IMR-90 (cell line): ENCODE results near the gene LRRC7. TPM values are rescaled to one million over a fixed set of nuclear protein-coding genes. Genes with fewer than 3 reads are reported as not detected.

ENCODE experiments used
- ATAC-seq: fragments of 200-7000 bp; cut with Tn5 transposase; 2 replicates; pipeline ENCODE4 v1.9.1; 2020; ENCODE audit warnings: low read depth, mild to moderate bottlenecking, moderate library complexity
- BruUV-seq: library from RNA; stranded (reverse); fragments of 400-500 nt; replicated peaks from 2 replicates; lab custom pipeline; 2021; lab: Mats Ljungman, UMichigan
- CTCF ChIA-PET: fragments of 300-600 bp; formaldehyde crosslinking; extraction: SDS; loops from one replicate; lab custom pipeline; 2021; ENCODE audit warnings: antibody characterized with exemption; lab: Yijun Ruan, JAX
- POLR2A ChIA-PET: fragments of 300-600 bp; sonication (Branson Sonifier 250); formaldehyde crosslinking; loops from one replicate; lab custom pipeline; 2022; ENCODE audit warnings: antibody characterized with exemption; ENCODE audit not compliant: unreplicated experiment; lab: Charles Lee
- DNase-seq: peaks from one replicate; pipeline ENCODE4 v3.0.0; 2013
- H2AFZ ChIP-seq: replicated peaks from 2 replicates; pipeline ENCODE3; 2013; ENCODE audit warnings: low read length, mild to moderate bottlenecking; ENCODE audit not compliant: poor library complexity
- H2AK5ac ChIP-seq: 2 replicates; pipeline ENCODE4 v1.6.1; 2013; ENCODE audit warnings: low read depth, low read length, inconsistent platforms
- H2AK9ac ChIP-seq: replicated peaks from 2 replicates; pipeline ENCODE3; 2013; ENCODE audit warnings: mild to moderate bottlenecking, low read depth, low read length, moderate library complexity; ENCODE audit not compliant: poor library complexity
- H2BK120ac ChIP-seq: 2 replicates; pipeline ENCODE4 v1.6.1; 2013; ENCODE audit warnings: low read depth, low read length, inconsistent platforms
- H2BK15ac ChIP-seq: 3 replicates; pipeline ENCODE4 v1.6.1; 2013; ENCODE audit warnings: low read depth, low read length, inconsistent platforms
- H2BK20ac ChIP-seq: 2 replicates; pipeline ENCODE4 v1.6.1; 2013; ENCODE audit warnings: low read depth, mild to moderate bottlenecking, inconsistent platforms, low read length, moderate library complexity
- H2BK5ac ChIP-seq: 2 replicates; pipeline ENCODE4 v1.6.1; 2013; ENCODE audit warnings: mild to moderate bottlenecking, low read depth, low read length, inconsistent platforms; ENCODE audit not compliant: poor library complexity, severe bottlenecking
- H3K14ac ChIP-seq: replicated peaks from 2 replicates; pipeline ENCODE4 v1.6.1; 2013; ENCODE audit warnings: low read depth, low read length, inconsistent platforms
- H3K18ac ChIP-seq: 2 replicates; pipeline ENCODE4 v1.6.1; 2013; ENCODE audit warnings: low read depth, low read length, control low read depth
- H3K23ac ChIP-seq: 2 replicates; pipeline ENCODE4 v1.6.1; 2013; ENCODE audit warnings: low read depth, low read length, inconsistent platforms
- H3K27ac ChIP-seq: 2 replicates; pipeline ENCODE4 v1.5.1; 2013; ENCODE audit warnings: mild to moderate bottlenecking, control low read depth, low read length; ENCODE audit not compliant: insufficient read depth
- H3K27me3 ChIP-seq: 2 replicates; pipeline ENCODE4 v1.6.1; 2013; ENCODE audit warnings: low read length; ENCODE audit not compliant: control insufficient read depth, insufficient read depth
- H3K36me3 ChIP-seq: 2 replicates; pipeline ENCODE4 v1.6.1; 2013; ENCODE audit warnings: low read length, mixed read lengths; ENCODE audit not compliant: control insufficient read depth, insufficient read depth
- H3K4ac ChIP-seq: 2 replicates; pipeline ENCODE4 v1.6.1; 2013; ENCODE audit warnings: low read depth, low read length, inconsistent platforms
- H3K4me1 ChIP-seq: 2 replicates; pipeline ENCODE4 v1.6.1; 2013; ENCODE audit warnings: low read length, mixed read lengths; ENCODE audit not compliant: control insufficient read depth, insufficient read depth
- H3K4me2 ChIP-seq: 2 replicates; pipeline ENCODE4 v1.6.1; 2013; ENCODE audit warnings: low read depth, mild to moderate bottlenecking, control low read depth, low read length, moderate library complexity
- H3K4me3 ChIP-seq: 2 replicates; pipeline ENCODE4 v1.5.1; 2013; ENCODE audit warnings: low read depth, mild to moderate bottlenecking, control low read depth, low read length, moderate library complexity; ENCODE audit not compliant: insufficient read depth
- H3K56ac ChIP-seq: 2 replicates; pipeline ENCODE4 v1.6.1; 2013; ENCODE audit warnings: low read length, inconsistent platforms; ENCODE audit not compliant: insufficient read depth; ENCODE audit errors: extremely low read depth
- H3K79me1 ChIP-seq, 2 experiments: 2 replicates each; pipeline ENCODE4 v1.6.1; 2013; ENCODE audit warnings: low read length in 2 of 2, inconsistent platforms in 1 of 2, low read depth in 1 of 2
- H3K9ac ChIP-seq: 2 replicates; pipeline ENCODE4 v1.6.1; 2013; ENCODE audit warnings: low read depth, low read length, control low read depth
- H3K9me1 ChIP-seq: 2 replicates; pipeline ENCODE4 v1.6.1; 2013; ENCODE audit warnings: low read length, inconsistent platforms; ENCODE audit not compliant: insufficient read depth
- H3K9me3 ChIP-seq: 2 replicates; pipeline ENCODE4 v1.6.1; 2013; ENCODE audit warnings: low read length; ENCODE audit not compliant: control insufficient read depth, insufficient read depth
- H4K20me1 ChIP-seq: 2 replicates; pipeline ENCODE4 v1.6.1; 2013; ENCODE audit warnings: low read length, inconsistent platforms; ENCODE audit not compliant: insufficient read depth
- H4K5ac ChIP-seq: 2 replicates; pipeline ENCODE4 v1.6.1; 2013; ENCODE audit warnings: mild to moderate bottlenecking, low read depth, low read length, control low read depth
- H4K8ac ChIP-seq, 2 experiments: 2 replicates each; pipeline ENCODE4 v1.6.1; 2013; ENCODE audit warnings: low read depth in 2 of 2, low read length in 2 of 2, control low read depth in 1 of 2, inconsistent platforms in 1 of 2
- H4K91ac ChIP-seq: 2 replicates; pipeline ENCODE4 v1.6.1; 2013; ENCODE audit warnings: low read depth, low read length, inconsistent platforms; ENCODE audit not compliant: insufficient read depth
- BHLHE40 ChIP-seq: fragments of 150-350 bp; IDR thresholded peaks from 2 replicates; pipeline ENCODE4 v1.6.1; 2016; ENCODE audit warnings: mild to moderate bottlenecking, low read depth, low read length
- CEBPB ChIP-seq: IDR thresholded peaks from 2 replicates; pipeline ENCODE4 v1.6.1; 2012; ENCODE audit warnings: low read depth, low read length, improper control_type of control experiment
- CHD1 ChIP-seq: IDR thresholded peaks from 2 replicates; pipeline ENCODE4 v1.6.1; 2012; ENCODE audit warnings: low read depth, low read length, improper control_type of control experiment
- FOS ChIP-seq: fragments of 150-350 bp; IDR thresholded peaks from 2 replicates; pipeline ENCODE4 v1.6.1; 2016; ENCODE audit warnings: low read depth, low read length
- MAFK ChIP-seq: IDR thresholded peaks from 2 replicates; pipeline ENCODE4 v1.6.1; 2012; ENCODE audit warnings: low read depth, low read length, improper control_type of control experiment
- MAZ ChIP-seq: IDR thresholded peaks from 2 replicates; pipeline ENCODE4 v1.6.1; 2012; ENCODE audit warnings: low read depth, mild to moderate bottlenecking, low read length, improper control_type of control experiment, moderate library complexity, borderline replicate concordance
- MXI1 ChIP-seq: IDR thresholded peaks from 2 replicates; pipeline ENCODE4 v1.6.1; 2012; ENCODE audit warnings: low read depth, mild to moderate bottlenecking, low read length, moderate library complexity, borderline replicate concordance
- NFE2L2 ChIP-seq: fragments of 150-350 bp; IDR thresholded peaks from 2 replicates; pipeline ENCODE4 v1.6.1; 2016; ENCODE audit warnings: low read depth, mild to moderate bottlenecking, low read length
- POLR2A ChIP-seq: IDR thresholded peaks from 2 replicates; pipeline ENCODE4 v1.6.1; 2012; ENCODE audit warnings: mild to moderate bottlenecking, low read depth, low read length
- RAD21 ChIP-seq: IDR thresholded peaks from 2 replicates; pipeline ENCODE4 v1.6.1; 2012; ENCODE audit warnings: low read length, improper control_type of control experiment
- RCOR1 ChIP-seq: IDR thresholded peaks from 2 replicates; pipeline ENCODE4 v1.6.1; 2012; ENCODE audit warnings: mild to moderate bottlenecking, low read length, improper control_type of control experiment; ENCODE audit not compliant: insufficient replicate concordance
- RFX5 ChIP-seq: IDR thresholded peaks from 2 replicates; pipeline ENCODE4 v1.8.0; 2012; ENCODE audit warnings: low read depth, mild to moderate bottlenecking, low read length, moderate library complexity
- SMC3 ChIP-seq: fragments of 150-350 bp; IDR thresholded peaks from 2 replicates; pipeline ENCODE4 v1.6.1; 2016; ENCODE audit warnings: low read depth, mild to moderate bottlenecking, antibody characterized with exemption, low read length, moderate library complexity
- dilution Hi-C: fragments of 300-500 bp; cut with HindIII; formaldehyde crosslinking; loops from one replicate; pipeline ENCODE4 v1.14.3; 2018; ENCODE audit warnings: low sequenced_read_pairs; ENCODE audit not compliant: unreplicated experiment
- in situ Hi-C: fragments of 300-500 bp; cut with MboI; formaldehyde crosslinking; loops from 3 replicates; pipeline ENCODE4 v1.14.3; 2019; ENCODE audit warnings: low sequenced_read_pairs, inconsistent platforms, mixed read lengths
- intact Hi-C: fragments of 100-400 bp; cut with micrococcal nuclease; formaldehyde crosslinking; loops from 2 replicates; pipeline ENCODE4 v1.10.0; 2022
- polyA plus RNA-seq, 3 experiments: library from polyadenylated mRNA; depleted of rRNA; stranded (reverse); fragments of >200 nt; gene quantifications; 2 replicates each; pipeline ENCODE4 v1.2.3, GENCODE V29; 2012; ENCODE audit warnings: low replicate concordance in 1 of 3
- total RNA-seq: library from RNA; depleted of rRNA; stranded (reverse); fragments of >200 nt; gene quantifications from 2 replicates; pipeline ENCODE4 v1.2.3, GENCODE V29; 2012
- TF ChIP-seq, protein P1 (sequence below): fragments of 150-350 bp; IDR thresholded peaks from 2 replicates; pipeline ENCODE4 v1.6.1; 2016; ENCODE audit warnings: low read depth, mild to moderate bottlenecking, low read length, moderate library complexity, borderline replicate concordance
- TF ChIP-seq, protein P2 (sequence below): conservative IDR thresholded peaks from 2 replicates; pipeline ENCODE4 v1.5.1; 2012; ENCODE audit warnings: mild to moderate bottlenecking, low read depth, low read length, improper control_type of control experiment
- TF ChIP-seq, protein P3 (sequence below): fragments of 150-350 bp; IDR thresholded peaks from 2 replicates; pipeline ENCODE4 v1.6.1; 2017; ENCODE audit warnings: mild to moderate bottlenecking, antibody characterized with exemption, low read length, low read depth

The LRRC7 gene
- total and polyA plus RNA-seq, 2 of the 4 experiments (the other 2 are of a cell fraction): under 0.01 to 0.02 TPM

- Histone ChIP-seq H3K14ac (no peak overlapping the region), H2AFZ (no peak overlapping the region), H3K27ac (no peak overlapping the region), H3K4me3 (no peak overlapping the region), H2BK20ac (no peak overlapping the region), H3K79me1 (no peaks in the 10 kb centered on the region), H2BK15ac (no peak overlapping the region), H3K4me1 (no peaks in the 10 kb centered on the region), H3K36me3 (no peaks in the 10 kb centered on the region), H3K23ac (no peak overlapping the region), H3K4ac (no peak overlapping the region), H4K5ac (no peak overlapping the region), H3K18ac (no peak overlapping the region), H3K27me3 (no peaks in the 10 kb centered on the region; the same call in 1 of the 2 replicates), H3K9ac (no peak overlapping the region), H3K9me3 (no peaks in the 10 kb centered on the region), H2AK5ac (no peak overlapping the region), H3K4me2 (no peak overlapping the region), H4K91ac (no peak overlapping the region), H4K20me1 (no peaks in the 10 kb centered on the region), H2BK120ac (no peak overlapping the region), H3K9me1 (no peaks in the 10 kb centered on the region), H2AK9ac (no peak overlapping the region), H4K8ac (no peak overlapping the region), H3K56ac (no peak overlapping the region), H2BK5ac (no peak overlapping the region)
- intact Hi-C loops: no loop called here
- in situ Hi-C loops: no loop called here
- CTCF ChIA-PET: interaction anchor here (1.2 kb wide), 1 partner anchor 25 kb away, joined by 3 read pairs; no protein-coding TSS in a partner anchor
- dilution Hi-C loops: no loop called here
- TF ChIP-seq CEBPB: no peak
- TF ChIP-seq BHLHE40: no peak
- TF ChIP-seq FOS: no peak
- no peak for TF ChIP-seq CHD1
- no peak for TF ChIP-seq MAZ
- no peak for TF ChIP-seq MXI1
- TF ChIP-seq POLR2A: no peak
- TF ChIP-seq RCOR1: no peak
- TF ChIP-seq, protein P1, sequence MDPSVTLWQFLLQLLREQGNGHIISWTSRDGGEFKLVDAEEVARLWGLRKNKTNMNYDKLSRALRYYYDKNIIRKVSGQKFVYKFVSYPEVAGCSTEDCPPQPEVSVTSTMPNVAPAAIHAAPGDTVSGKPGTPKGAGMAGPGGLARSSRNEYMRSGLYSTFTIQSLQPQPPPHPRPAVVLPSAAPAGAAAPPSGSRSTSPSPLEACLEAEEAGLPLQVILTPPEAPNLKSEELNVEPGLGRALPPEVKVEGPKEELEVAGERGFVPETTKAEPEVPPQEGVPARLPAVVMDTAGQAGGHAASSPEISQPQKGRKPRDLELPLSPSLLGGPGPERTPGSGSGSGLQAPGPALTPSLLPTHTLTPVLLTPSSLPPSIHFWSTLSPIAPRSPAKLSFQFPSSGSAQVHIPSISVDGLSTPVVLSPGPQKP: no peak
- no peak for TF ChIP-seq MAFK
- TF ChIP-seq, protein P2, sequence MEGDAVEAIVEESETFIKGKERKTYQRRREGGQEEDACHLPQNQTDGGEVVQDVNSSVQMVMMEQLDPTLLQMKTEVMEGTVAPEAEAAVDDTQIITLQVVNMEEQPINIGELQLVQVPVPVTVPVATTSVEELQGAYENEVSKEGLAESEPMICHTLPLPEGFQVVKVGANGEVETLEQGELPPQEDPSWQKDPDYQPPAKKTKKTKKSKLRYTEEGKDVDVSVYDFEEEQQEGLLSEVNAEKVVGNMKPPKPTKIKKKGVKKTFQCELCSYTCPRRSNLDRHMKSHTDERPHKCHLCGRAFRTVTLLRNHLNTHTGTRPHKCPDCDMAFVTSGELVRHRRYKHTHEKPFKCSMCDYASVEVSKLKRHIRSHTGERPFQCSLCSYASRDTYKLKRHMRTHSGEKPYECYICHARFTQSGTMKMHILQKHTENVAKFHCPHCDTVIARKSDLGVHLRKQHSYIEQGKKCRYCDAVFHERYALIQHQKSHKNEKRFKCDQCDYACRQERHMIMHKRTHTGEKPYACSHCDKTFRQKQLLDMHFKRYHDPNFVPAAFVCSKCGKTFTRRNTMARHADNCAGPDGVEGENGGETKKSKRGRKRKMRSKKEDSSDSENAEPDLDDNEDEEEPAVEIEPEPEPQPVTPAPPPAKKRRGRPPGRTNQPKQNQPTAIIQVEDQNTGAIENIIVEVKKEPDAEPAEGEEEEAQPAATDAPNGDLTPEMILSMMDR: no peak
- TF ChIP-seq RFX5: no peak
- no peak for TF ChIP-seq SMC3
- no peak for TF ChIP-seq NFE2L2
- TF ChIP-seq RAD21: no peak
- TF ChIP-seq, protein P3, sequence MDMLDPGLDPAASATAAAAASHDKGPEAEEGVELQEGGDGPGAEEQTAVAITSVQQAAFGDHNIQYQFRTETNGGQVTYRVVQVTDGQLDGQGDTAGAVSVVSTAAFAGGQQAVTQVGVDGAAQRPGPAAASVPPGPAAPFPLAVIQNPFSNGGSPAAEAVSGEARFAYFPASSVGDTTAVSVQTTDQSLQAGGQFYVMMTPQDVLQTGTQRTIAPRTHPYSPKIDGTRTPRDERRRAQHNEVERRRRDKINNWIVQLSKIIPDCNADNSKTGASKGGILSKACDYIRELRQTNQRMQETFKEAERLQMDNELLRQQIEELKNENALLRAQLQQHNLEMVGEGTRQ: no peak
- ATAC-seq: no peak
- BruUV-seq: no TSS peak
- POLR2A ChIA-PET: no interaction called here
- no peak for DNase-seq
These were observed 549.3 kb downstream of the LRRC7 start for GRCh38 chr1:70117046-70117445.
